GM12878 (cell line): ENCODE results near the gene PTGR3.

Experiments used
- ATF3 ChIP-seq: IDR thresholded peaks from 2 replicates; pipeline ENCODE4 v1.6.1; 2011; ENCODE audit warnings: low read depth, mild to moderate bottlenecking, low read length, moderate library complexity, borderline replicate concordance; ENCODE audit errors: extremely low read depth
- CBFB ChIP-seq: IDR thresholded peaks from 2 replicates; pipeline ENCODE4 v1.6.1; 2016; ENCODE audit warnings: antibody characterized with exemption, low read depth
- CREB1 ChIP-seq: IDR thresholded peaks from 2 replicates; pipeline ENCODE4 v1.6.1; 2012; ENCODE audit warnings: low read depth, mild to moderate bottlenecking, inconsistent platforms
- CTCF ChIP-seq, 3 experiments: IDR thresholded peaks in 2 of 3; conservative IDR thresholded peaks in 1 of 3; 2 replicates each; pipeline ENCODE4 v1.5.1; 2011; ENCODE audit warnings: low read depth in 3 of 3, low read length in 3 of 3, mild to moderate bottlenecking in 3 of 3, control low read depth in 2 of 3, moderate library complexity in 2 of 3, inconsistent platforms in 1 of 3, mixed read lengths in 1 of 3; ENCODE audit not compliant: control insufficient read depth in 2 of 3, insufficient read depth in 1 of 3; ENCODE audit errors: extremely low read depth in 1 of 3
- EP300 ChIP-seq, 2 experiments: fragments of 150-350 bp in 1 of 2; IDR thresholded peaks; 2 replicates each; pipeline ENCODE4 v1.6.1; 2011 to 2012; ENCODE audit warnings: low read depth in 2 of 2, low read length in 2 of 2, borderline replicate concordance in 1 of 2, improper control_type of control experiment in 1 of 2, inconsistent platforms in 1 of 2; ENCODE audit not compliant: control insufficient read depth in 1 of 2
- ETV6 ChIP-seq, 2 experiments: fragments of 450-650 bp in 1 of 2; IDR thresholded peaks in 1 of 2; conservative IDR thresholded peaks in 1 of 2; 2 replicates each; pipeline ENCODE4 v1.6.1; 2014; ENCODE audit warnings: antibody characterized with exemption in 1 of 2, borderline replicate concordance in 1 of 2, low read depth in 1 of 2, mild to moderate bottlenecking in 1 of 2, moderate library complexity in 1 of 2
- FOS ChIP-seq: IDR thresholded peaks from 3 replicates; pipeline ENCODE4 v1.6.1; 2011; ENCODE audit warnings: borderline replicate concordance; ENCODE audit not compliant: insufficient read length; ENCODE audit errors: extremely low read depth
- NFIC ChIP-seq: IDR thresholded peaks from 2 replicates; pipeline ENCODE4 v1.6.1; 2012; ENCODE audit warnings: low read depth, mild to moderate bottlenecking, inconsistent platforms, low read length, moderate library complexity
- TAF1 ChIP-seq: IDR thresholded peaks from 2 replicates; pipeline ENCODE4 v1.6.1; 2011; ENCODE audit warnings: mild to moderate bottlenecking, low read depth, low read length, borderline replicate concordance
- USF2 ChIP-seq: IDR thresholded peaks from 2 replicates; pipeline ENCODE4 v1.6.1; 2011; ENCODE audit warnings: low read depth, low read length, improper control_type of control experiment, borderline replicate concordance
- ZSCAN29 ChIP-seq: fragments of 450-650 bp; IDR thresholded peaks from 2 replicates; pipeline ENCODE4 v1.6.1; 2017; ENCODE audit warnings: mild to moderate bottlenecking, moderate library complexity

GRCh38 chr18:75162978-75163377, 46.0 kb downstream of the PTGR3 start:
- TF ChIP-seq ETV6 (conservative IDR thresholded peaks at IDR 0.05 in 1 of 2, IDR thresholded peaks at IDR 0.05 in 1 of 2; ENCODE audit: borderline replicate concordance in 1 of 2, low read depth in 1 of 2) (no peak), USF2 (no peak), TAF1 (no peak), CBFB (no peak), CTCF (IDR thresholded peaks at IDR 0.05 in 2 of 3, conservative IDR thresholded peaks at IDR 0.05 in 1 of 3; ENCODE audit: control insufficient read depth in 2 of 3, extremely low read depth in 1 of 3, insufficient read depth in 1 of 3, low read depth in 3 of 3, low read length in 3 of 3) (no peak), ATF3 (no peak), NFIC (no peak), CREB1 (no peak), ZSCAN29 (no peak), EP300 (IDR thresholded peaks at IDR 0.05; ENCODE audit: borderline replicate concordance in 1 of 2, control insufficient read depth in 1 of 2, low read depth in 2 of 2, low read length in 2 of 2) (no peak), FOS (no peak)
